ENCODE measurements around the gene GPATCH2L.

DNA sequence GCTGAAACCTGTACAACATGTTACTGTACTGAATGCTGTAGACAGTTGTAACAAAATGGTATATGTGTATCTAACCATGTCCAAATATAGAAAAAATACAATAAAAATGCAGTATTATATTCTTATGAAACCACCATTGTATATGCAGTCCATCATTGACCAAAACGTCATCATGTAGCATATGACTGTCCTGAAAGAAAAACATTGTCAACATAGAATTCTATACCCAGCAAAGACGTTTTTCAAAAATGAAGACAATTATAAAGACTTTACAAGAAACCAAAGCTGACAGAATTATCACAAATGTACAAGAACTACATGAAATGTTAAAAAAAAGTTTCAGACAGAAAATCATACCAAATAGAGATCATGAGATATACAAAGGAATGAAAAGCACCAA is 8.1 kb upstream of the GPATCH2L start:
- TF ChIP-seq, protein P1, sequence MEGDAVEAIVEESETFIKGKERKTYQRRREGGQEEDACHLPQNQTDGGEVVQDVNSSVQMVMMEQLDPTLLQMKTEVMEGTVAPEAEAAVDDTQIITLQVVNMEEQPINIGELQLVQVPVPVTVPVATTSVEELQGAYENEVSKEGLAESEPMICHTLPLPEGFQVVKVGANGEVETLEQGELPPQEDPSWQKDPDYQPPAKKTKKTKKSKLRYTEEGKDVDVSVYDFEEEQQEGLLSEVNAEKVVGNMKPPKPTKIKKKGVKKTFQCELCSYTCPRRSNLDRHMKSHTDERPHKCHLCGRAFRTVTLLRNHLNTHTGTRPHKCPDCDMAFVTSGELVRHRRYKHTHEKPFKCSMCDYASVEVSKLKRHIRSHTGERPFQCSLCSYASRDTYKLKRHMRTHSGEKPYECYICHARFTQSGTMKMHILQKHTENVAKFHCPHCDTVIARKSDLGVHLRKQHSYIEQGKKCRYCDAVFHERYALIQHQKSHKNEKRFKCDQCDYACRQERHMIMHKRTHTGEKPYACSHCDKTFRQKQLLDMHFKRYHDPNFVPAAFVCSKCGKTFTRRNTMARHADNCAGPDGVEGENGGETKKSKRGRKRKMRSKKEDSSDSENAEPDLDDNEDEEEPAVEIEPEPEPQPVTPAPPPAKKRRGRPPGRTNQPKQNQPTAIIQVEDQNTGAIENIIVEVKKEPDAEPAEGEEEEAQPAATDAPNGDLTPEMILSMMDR (IDR thresholded peaks at IDR 0.05): no peak
- no peak for TF ChIP-seq EZH2 (IDR thresholded peaks at IDR 0.05; ENCODE audit: borderline replicate concordance, insufficient read depth, low read depth, low read length, poor library complexity, severe bottlenecking)

All from B cell (primary cell).